ENCODE results near the gene ABTB2.

DNA sequence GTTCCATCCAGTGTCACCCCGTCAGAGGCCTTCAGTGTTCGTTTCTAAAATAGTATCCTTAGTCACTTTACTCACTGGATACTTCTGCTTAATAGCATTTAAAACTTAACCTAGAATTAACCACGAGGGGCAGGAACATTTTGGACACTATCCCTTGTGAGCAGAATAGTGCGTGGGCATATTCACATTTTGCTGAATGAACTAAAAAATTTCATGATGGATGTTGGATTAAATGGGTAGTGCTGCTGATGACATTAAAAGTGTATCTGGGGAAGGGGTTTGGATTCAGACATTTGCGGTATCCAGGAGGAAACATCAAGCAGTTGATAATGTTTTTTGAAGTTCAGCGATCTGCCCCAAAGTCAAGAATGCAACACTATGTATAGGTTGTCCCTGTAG is 253.1 kb downstream of the ABTB2 start:
- TF ChIP-seq, protein P1, sequence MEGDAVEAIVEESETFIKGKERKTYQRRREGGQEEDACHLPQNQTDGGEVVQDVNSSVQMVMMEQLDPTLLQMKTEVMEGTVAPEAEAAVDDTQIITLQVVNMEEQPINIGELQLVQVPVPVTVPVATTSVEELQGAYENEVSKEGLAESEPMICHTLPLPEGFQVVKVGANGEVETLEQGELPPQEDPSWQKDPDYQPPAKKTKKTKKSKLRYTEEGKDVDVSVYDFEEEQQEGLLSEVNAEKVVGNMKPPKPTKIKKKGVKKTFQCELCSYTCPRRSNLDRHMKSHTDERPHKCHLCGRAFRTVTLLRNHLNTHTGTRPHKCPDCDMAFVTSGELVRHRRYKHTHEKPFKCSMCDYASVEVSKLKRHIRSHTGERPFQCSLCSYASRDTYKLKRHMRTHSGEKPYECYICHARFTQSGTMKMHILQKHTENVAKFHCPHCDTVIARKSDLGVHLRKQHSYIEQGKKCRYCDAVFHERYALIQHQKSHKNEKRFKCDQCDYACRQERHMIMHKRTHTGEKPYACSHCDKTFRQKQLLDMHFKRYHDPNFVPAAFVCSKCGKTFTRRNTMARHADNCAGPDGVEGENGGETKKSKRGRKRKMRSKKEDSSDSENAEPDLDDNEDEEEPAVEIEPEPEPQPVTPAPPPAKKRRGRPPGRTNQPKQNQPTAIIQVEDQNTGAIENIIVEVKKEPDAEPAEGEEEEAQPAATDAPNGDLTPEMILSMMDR (IDR thresholded peaks at IDR 0.05) = no peak
- no peak for TF ChIP-seq POLR2A (IDR thresholded peaks at IDR 0.05)
